Measurements from ENCODE around the gene EXOC6B.
"Not testable (repeated sequence)": the region's sequence is repeated elsewhere in the genome, so short reads cannot be mapped to it uniquely, and the experiment has no call there.

EXOC6B gene

DNA sequence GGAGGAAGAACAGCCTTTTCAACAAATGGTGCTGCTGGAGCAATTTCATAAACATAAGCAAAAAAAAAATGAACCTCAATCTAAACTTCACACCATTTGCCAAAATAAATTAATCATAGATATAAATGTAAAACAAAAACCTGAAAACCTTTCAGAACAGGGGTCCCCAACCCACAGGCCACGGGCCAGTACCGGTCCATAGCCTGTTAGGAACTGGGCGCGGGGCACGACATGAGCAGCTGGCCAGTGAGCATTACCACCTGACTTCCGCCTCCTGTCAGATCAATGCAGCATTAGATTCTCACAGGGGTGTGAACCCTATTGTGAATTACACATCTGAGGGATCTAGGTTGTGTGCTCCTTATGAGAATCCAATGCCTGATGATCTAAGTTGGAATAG lies 176.0 kb downstream of the EXOC6B start:
- H3K4me2 ChIP-seq (ENCODE audit: low read length) = no peak overlapping the region
- H2AFZ ChIP-seq = no peak overlapping the region
- H3K9me3 ChIP-seq (ENCODE audit: control insufficient read depth, low read length) = no peaks in the 10 kb centered on the region
- no peak overlapping the region for H3K27ac ChIP-seq
- H3K9ac ChIP-seq = no peak overlapping the region
- no peak overlapping the region for H3K4me3 ChIP-seq (ENCODE audit: low read depth, low read length)
- H3K4me1 ChIP-seq = no peaks in the 10 kb centered on the region
- TF ChIP-seq, protein P1, sequence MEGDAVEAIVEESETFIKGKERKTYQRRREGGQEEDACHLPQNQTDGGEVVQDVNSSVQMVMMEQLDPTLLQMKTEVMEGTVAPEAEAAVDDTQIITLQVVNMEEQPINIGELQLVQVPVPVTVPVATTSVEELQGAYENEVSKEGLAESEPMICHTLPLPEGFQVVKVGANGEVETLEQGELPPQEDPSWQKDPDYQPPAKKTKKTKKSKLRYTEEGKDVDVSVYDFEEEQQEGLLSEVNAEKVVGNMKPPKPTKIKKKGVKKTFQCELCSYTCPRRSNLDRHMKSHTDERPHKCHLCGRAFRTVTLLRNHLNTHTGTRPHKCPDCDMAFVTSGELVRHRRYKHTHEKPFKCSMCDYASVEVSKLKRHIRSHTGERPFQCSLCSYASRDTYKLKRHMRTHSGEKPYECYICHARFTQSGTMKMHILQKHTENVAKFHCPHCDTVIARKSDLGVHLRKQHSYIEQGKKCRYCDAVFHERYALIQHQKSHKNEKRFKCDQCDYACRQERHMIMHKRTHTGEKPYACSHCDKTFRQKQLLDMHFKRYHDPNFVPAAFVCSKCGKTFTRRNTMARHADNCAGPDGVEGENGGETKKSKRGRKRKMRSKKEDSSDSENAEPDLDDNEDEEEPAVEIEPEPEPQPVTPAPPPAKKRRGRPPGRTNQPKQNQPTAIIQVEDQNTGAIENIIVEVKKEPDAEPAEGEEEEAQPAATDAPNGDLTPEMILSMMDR (IDR thresholded peaks at IDR 0.05) = no peak
- H3K79me2 ChIP-seq = peaks cover 18% of the 10 kb centered on the region
- no peaks in the 10 kb centered on the region for H3K36me3 ChIP-seq (ENCODE audit: control insufficient read depth, insufficient read depth, low read length)
- H3K27me3 ChIP-seq (ENCODE audit: control insufficient read depth, insufficient read depth, low read length) = no peaks in the 10 kb centered on the region

GRCh38 chr2:72641221-72641620 lies 184.6 kb downstream of the EXOC6B start:
- H3K27me3 ChIP-seq (ENCODE audit: control insufficient read depth, insufficient read depth, low read length); H3K9ac ChIP-seq; H3K36me3 ChIP-seq (ENCODE audit: control insufficient read depth, insufficient read depth, low read length); H3K4me3 ChIP-seq (ENCODE audit: low read depth, low read length); H3K4me2 ChIP-seq (ENCODE audit: low read length); H3K4me1 ChIP-seq; H3K27ac ChIP-seq; H3K9me3 ChIP-seq (ENCODE audit: control insufficient read depth, low read length); H2AFZ ChIP-seq: not testable (repeated sequence)
- H3K79me2 ChIP-seq = peaks cover 15% of the 10 kb centered on the region

DNA sequence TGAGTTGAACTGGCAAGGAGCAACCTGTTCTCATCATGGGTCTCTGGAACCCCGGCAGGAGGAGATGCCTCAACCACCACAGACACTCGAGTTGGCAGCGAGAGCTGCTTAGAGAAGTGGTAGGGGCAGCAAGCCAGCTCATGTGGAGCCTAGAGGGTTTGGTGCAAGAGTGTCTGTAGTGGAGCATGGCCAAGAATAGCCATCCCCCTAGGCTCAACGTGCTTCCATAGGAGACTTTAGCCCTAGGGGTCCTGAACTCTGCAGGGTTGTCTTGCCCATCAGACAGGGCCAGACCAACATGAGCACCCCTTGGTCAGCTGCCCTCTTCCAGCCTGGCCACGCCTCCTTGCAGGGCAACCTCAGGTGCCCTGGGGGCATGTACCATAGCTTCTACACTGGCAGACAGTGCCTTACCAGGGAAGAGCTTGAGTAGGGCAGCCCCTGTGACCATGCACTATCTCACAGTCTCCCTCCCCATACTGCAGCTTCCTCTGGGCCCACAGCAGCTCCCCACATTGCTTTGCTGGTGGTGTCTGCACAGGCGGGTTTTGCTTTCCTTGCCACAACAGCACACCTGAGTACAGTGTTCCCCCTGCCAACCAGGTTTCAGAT lies 187.1 kb downstream of the EXOC6B start:
- Histone ChIP-seq H3K9ac (no peak overlapping the region), H3K4me2 (ENCODE audit: low read length) (no peak overlapping the region), H2AFZ (no peak overlapping the region), H3K27me3 (ENCODE audit: control insufficient read depth, insufficient read depth, low read length) (no peaks in the 10 kb centered on the region), H3K36me3 (ENCODE audit: control insufficient read depth, insufficient read depth, low read length) (no peaks in the 10 kb centered on the region), H3K4me3 (ENCODE audit: low read depth, low read length) (no peak overlapping the region), H3K79me2 (peaks cover 12% of the 10 kb centered on the region), H3K4me1 (no peaks in the 10 kb centered on the region), H3K9me3 (ENCODE audit: control insufficient read depth, low read length) (no peaks in the 10 kb centered on the region), H3K27ac (no peak overlapping the region)
- TF ChIP-seq, protein P1 (IDR thresholded peaks at IDR 0.05) = no peak

DNA sequence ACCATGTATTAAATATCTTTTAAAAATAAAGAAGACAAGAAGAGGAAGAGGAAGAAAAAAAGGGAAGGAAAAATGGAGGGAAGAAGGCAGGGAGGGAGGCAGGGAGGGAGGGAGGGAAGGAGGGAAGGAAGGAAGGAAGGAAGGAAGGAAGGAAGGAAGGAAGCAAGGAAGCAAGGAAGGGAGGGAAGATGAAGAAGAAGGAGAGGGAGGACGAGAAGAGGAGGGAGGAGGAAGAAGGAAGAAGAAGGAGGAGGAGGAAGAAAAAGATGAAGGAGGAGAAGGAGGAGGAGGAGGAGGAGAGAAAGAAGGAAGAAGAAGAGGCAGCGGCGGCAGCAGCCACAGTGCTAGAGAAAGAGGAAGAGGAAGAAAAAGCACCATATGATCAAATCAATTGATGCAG lies 189.6 kb downstream of the EXOC6B start:
- H3K27ac ChIP-seq = no peak overlapping the region
- no peak overlapping the region for H2AFZ ChIP-seq

DNA sequence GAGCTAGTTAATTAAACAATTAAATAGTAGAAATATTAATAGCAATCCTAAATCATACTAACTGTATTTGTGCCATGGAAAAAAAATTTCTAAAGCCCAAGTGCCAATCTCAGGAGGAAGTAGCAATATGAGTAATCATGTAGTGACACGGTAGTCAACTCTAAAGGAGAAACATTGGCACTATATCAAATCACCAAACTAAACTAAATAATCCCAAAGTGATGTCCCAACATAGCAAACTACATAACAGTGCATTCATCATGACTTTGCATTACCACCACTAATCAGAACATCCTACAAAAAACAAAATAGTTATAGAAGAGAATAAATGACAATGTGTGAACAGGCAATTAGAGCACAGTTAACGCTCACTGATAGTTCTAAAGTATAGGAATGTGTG lies 195.1 kb downstream of the EXOC6B start:
- no peak overlapping the region for H3K9ac ChIP-seq
- no peaks in the 10 kb centered on the region for H3K36me3 ChIP-seq (ENCODE audit: control insufficient read depth, insufficient read depth, low read length)
- no peaks in the 10 kb centered on the region for H3K27me3 ChIP-seq (ENCODE audit: control insufficient read depth, insufficient read depth, low read length)
- TF ChIP-seq, protein P1 (IDR thresholded peaks at IDR 0.05) = no peak
- no peak overlapping the region for H2AFZ ChIP-seq
- H3K9me3 ChIP-seq (ENCODE audit: control insufficient read depth, low read length) = no peaks in the 10 kb centered on the region
- no peaks in the 10 kb centered on the region for H3K79me2 ChIP-seq
- H3K4me3 ChIP-seq (ENCODE audit: low read depth, low read length) = no peak overlapping the region
- no peak overlapping the region for H3K4me2 ChIP-seq (ENCODE audit: low read length)
- H3K4me1 ChIP-seq = no peaks in the 10 kb centered on the region
- no peak overlapping the region for H3K27ac ChIP-seq

More for the DNA sequence above, 189.6 kb downstream of the EXOC6B start:
- Histone ChIP-seq H3K36me3 (ENCODE audit: control insufficient read depth, insufficient read depth, low read length) (no peaks in the 10 kb centered on the region), H3K79me2 (peaks cover 10% of the 10 kb centered on the region), H3K27me3 (ENCODE audit: control insufficient read depth, insufficient read depth, low read length) (no peaks in the 10 kb centered on the region), H3K4me3 (ENCODE audit: low read depth, low read length) (no peak overlapping the region), H3K9ac (no peak overlapping the region), H3K4me1 (no peaks in the 10 kb centered on the region), H3K4me2 (ENCODE audit: low read length) (no peak overlapping the region), H3K9me3 (ENCODE audit: control insufficient read depth, low read length) (no peaks in the 10 kb centered on the region)
- TF ChIP-seq, protein P1 (IDR thresholded peaks at IDR 0.05) = no peak

Measured in parathyroid adenoma (tissue), 2 donors.